Measurements from ENCODE around the gene GOLGA8B. TPM values are rescaled to one million over a fixed set of nuclear protein-coding genes. Genes with fewer than 3 reads are reported as not detected.

The GOLGA8B gene
- polyA plus RNA-seq, 3 donors: 0.37 to 11.5 TPM; not detected in 1

DNA sequence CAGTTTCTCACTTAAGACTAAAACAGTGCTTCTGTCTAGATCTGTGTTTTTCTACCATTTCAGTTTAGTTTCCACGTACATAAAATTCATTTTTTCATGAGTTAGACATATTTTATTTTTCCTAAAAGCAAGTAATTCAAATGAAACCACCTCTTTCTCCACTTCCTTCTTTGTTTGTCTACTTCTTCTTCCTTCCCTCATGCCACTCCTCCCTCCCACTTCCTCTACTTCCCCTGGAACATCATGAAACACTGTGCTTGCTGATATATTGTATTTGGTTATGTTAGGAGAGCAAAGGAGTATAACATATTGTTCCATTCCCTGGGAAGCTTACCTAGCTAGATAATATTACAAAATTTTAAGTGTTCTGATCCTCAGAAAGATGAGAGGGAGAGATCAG lies 36.7 kb upstream of the GOLGA8B start:
- no peaks in the 10 kb centered on the region for H3K36me3 Mint-ChIP-seq
- H3K4me1 ChIP-seq (ENCODE audit: control insufficient read depth in 1 of 2, insufficient read depth in 2 of 2, low read length in 2 of 2): peaks cover 10 to 11% of the 10 kb centered on the region in 2 donors
- DNase-seq: peak in 2 of 3 donors; percentile 2 to 14
- H3K79me2 ChIP-seq (ENCODE audit: insufficient read depth, low read length): no peaks in the 10 kb centered on the region
- no peak overlapping the region for H3K4me3 ChIP-seq (replicated peaks in 1 of 3; ENCODE audit: low read depth in 2 of 3, low read length in 3 of 3)
- H3K27me3 Mint-ChIP-seq (ENCODE audit: low read depth in 3 of 3): peaks cover 0 to 4% (median 2%) of the 10 kb centered on the region in 3 donors
- no peaks in the 10 kb centered on the region for H4K20me1 ChIP-seq (ENCODE audit: insufficient read depth, low read length)
- peak overlapping the region in 2 of 7 donors; percentile 19 to 63 for H3K27ac Mint-ChIP-seq
- intact Hi-C loops (cut with micrococcal nuclease): no loop called here
- H3K36me3 ChIP-seq (replicated peaks in 1 of 2; ENCODE audit: control insufficient read depth in 1 of 2, insufficient read depth in 2 of 2, low read length in 2 of 2): no peaks in the 10 kb centered on the region
- H2AFZ ChIP-seq (ENCODE audit: insufficient read depth, low read depth, low read length, poor library complexity, severe bottlenecking): no peak overlapping the region
- no peak overlapping the region for H3K9ac ChIP-seq (ENCODE audit: insufficient read depth, low read length, poor library complexity, severe bottlenecking)
- H3K27ac ChIP-seq (ENCODE audit: low read depth in 1 of 2, low read length in 2 of 2): no peak overlapping the region
- TF ChIP-seq, protein P1, sequence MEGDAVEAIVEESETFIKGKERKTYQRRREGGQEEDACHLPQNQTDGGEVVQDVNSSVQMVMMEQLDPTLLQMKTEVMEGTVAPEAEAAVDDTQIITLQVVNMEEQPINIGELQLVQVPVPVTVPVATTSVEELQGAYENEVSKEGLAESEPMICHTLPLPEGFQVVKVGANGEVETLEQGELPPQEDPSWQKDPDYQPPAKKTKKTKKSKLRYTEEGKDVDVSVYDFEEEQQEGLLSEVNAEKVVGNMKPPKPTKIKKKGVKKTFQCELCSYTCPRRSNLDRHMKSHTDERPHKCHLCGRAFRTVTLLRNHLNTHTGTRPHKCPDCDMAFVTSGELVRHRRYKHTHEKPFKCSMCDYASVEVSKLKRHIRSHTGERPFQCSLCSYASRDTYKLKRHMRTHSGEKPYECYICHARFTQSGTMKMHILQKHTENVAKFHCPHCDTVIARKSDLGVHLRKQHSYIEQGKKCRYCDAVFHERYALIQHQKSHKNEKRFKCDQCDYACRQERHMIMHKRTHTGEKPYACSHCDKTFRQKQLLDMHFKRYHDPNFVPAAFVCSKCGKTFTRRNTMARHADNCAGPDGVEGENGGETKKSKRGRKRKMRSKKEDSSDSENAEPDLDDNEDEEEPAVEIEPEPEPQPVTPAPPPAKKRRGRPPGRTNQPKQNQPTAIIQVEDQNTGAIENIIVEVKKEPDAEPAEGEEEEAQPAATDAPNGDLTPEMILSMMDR (IDR thresholded peaks at IDR 0.05): no peak
- peak overlapping the region in 1 of 2 donors; percentile 61 for H3K4me3 Mint-ChIP-seq
- peaks cover 10% of the 10 kb centered on the region for H3K4me1 Mint-ChIP-seq
- peak overlapping the region; percentile 11 for H3K4me2 ChIP-seq (replicated peaks; ENCODE audit: extremely low read depth, low read length, poor library complexity, severe bottlenecking)
- no CpG with 5 or more reads among the region's 1 CpG for WGBS (ENCODE audit: insufficient coverage)
- no peaks in the 10 kb centered on the region for H3K9me3 ChIP-seq (replicated peaks in 1 of 2; ENCODE audit: control insufficient read depth in 1 of 2, insufficient read depth in 1 of 2, low read length in 2 of 2)
- H3K9me3 Mint-ChIP-seq: peaks cover 0 to 2% (median 0%) of the 10 kb centered on the region in 7 donors
- H3K27me3 ChIP-seq (ENCODE audit: control insufficient read depth in 2 of 2, insufficient read depth in 2 of 2, low read length in 2 of 2): no peaks in the 10 kb centered on the region

DNA sequence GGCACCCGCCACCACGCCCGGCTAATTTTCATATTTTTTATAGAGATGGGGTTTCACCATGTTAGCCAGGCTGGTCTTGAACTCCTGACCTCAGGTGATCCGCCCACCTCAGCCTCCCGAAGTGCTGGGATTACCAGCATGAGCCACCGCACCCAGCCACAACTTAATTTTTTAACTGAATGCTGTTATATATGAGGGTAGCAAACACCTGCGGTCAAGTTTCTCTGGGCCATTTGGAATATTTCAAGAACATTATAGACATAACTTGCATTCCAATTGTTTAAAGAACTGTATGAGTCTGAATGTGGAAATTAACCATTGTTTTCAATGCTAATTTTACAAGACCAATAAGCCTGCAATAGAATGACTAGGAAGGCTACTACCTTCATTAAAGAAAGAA lies 35.7 kb upstream of the GOLGA8B start:
- Mint-ChIP-seq H3K27me3 (ENCODE audit: low read depth in 3 of 3) (peaks cover 0 to 4% (median 2%) of the 10 kb centered on the region in 3 donors), H3K4me1 (peaks cover 10% of the 10 kb centered on the region), H3K4me3 (no peak overlapping the region), H3K27ac (no peak overlapping the region), H3K9me3 (peaks cover 0 to 2% (median 0%) of the 10 kb centered on the region in 7 donors), H3K36me3 (no peaks in the 10 kb centered on the region)
- H3K27ac ChIP-seq (ENCODE audit: low read depth in 1 of 2, low read length in 2 of 2): no peak overlapping the region
- TF ChIP-seq, protein P1 (IDR thresholded peaks at IDR 0.05): no peak
- no peaks in the 10 kb centered on the region for H3K27me3 ChIP-seq (ENCODE audit: control insufficient read depth in 2 of 2, insufficient read depth in 2 of 2, low read length in 2 of 2)
- H3K4me1 ChIP-seq (ENCODE audit: control insufficient read depth in 1 of 2, insufficient read depth in 2 of 2, low read length in 2 of 2): peaks cover 10 to 11% of the 10 kb centered on the region in 2 donors
- WGBS (ENCODE audit: insufficient coverage): 100% methylated on average over 2 of the region's 7 CpGs
- intact Hi-C loops (cut with micrococcal nuclease): no loop called here
- H3K9ac ChIP-seq (ENCODE audit: insufficient read depth, low read length, poor library complexity, severe bottlenecking): no peak overlapping the region
- H3K36me3 ChIP-seq (replicated peaks in 1 of 2; ENCODE audit: control insufficient read depth in 1 of 2, insufficient read depth in 2 of 2, low read length in 2 of 2): no peaks in the 10 kb centered on the region
- no peaks in the 10 kb centered on the region for H4K20me1 ChIP-seq (ENCODE audit: insufficient read depth, low read length)
- H3K79me2 ChIP-seq (ENCODE audit: insufficient read depth, low read length): no peaks in the 10 kb centered on the region
- DNase-seq: no peak
- no peak overlapping the region for H3K4me3 ChIP-seq (replicated peaks in 1 of 3; ENCODE audit: low read depth in 2 of 3, low read length in 3 of 3)
- H3K9me3 ChIP-seq (replicated peaks in 1 of 2; ENCODE audit: control insufficient read depth in 1 of 2, insufficient read depth in 1 of 2, low read length in 2 of 2): no peaks in the 10 kb centered on the region
- no peak overlapping the region for H3K4me2 ChIP-seq (replicated peaks; ENCODE audit: extremely low read depth, low read length, poor library complexity, severe bottlenecking)
- H2AFZ ChIP-seq (ENCODE audit: insufficient read depth, low read depth, low read length, poor library complexity, severe bottlenecking): no peak overlapping the region

All from CD14-positive monocyte (primary cell).